GM23338 (cell line): Measurements from ENCODE around the gene SLIT1. TPM values are rescaled to one million over a fixed set of nuclear protein-coding genes. Genes with fewer than 3 reads are reported as not detected.

ENCODE experiments used
- ATAC-seq: fragments of 200-7000 bp; cut with Tn5 transposase; 3 replicates; pipeline ENCODE4 v1.9.1; 2020
- DNase-seq: peaks from one replicate; pipeline ENCODE4 v3.0.0-alpha.2; 2015; ENCODE audit warnings: low spot score
- H2AFZ ChIP-seq: fragments of 200-600 bp; sonication (generic); 2 replicates; pipeline ENCODE4 v1.8.0; 2016; ENCODE audit warnings: antibody characterized with exemption, mild to moderate bottlenecking, moderate library complexity
- H3F3A ChIP-seq: fragments of 200-600 bp; sonication (generic); replicated peaks from 2 replicates; pipeline ENCODE4 v1.8.0; 2017; ENCODE audit warnings: antibody characterized with exemption, mixed run types, low read depth
- H3K27ac ChIP-seq: fragments of 200-600 bp; sonication (generic); 2 replicates; pipeline ENCODE4 v1.6.1; 2016; ENCODE audit warnings: low read depth
- H3K27me3 ChIP-seq: fragments of 200-600 bp; sonication (generic); 2 replicates; pipeline ENCODE4 v1.8.0; 2016; ENCODE audit warnings: mild to moderate bottlenecking, mixed run types, moderate library complexity; ENCODE audit not compliant: insufficient read depth
- H3K36me3 ChIP-seq: fragments of 200-600 bp; sonication (generic); 2 replicates; pipeline ENCODE4 v1.8.0; 2016; ENCODE audit warnings: mild to moderate bottlenecking; ENCODE audit not compliant: insufficient read depth
- H3K4me1 ChIP-seq: fragments of 200-600 bp; sonication (generic); 2 replicates; pipeline ENCODE4 v1.8.0; 2016; ENCODE audit warnings: mild to moderate bottlenecking, moderate library complexity; ENCODE audit not compliant: insufficient read depth
- H3K4me2 ChIP-seq: fragments of 200-600 bp; sonication (generic); 2 replicates; pipeline ENCODE4 v1.7.1; 2017; ENCODE audit warnings: mixed run types
- H3K4me3 ChIP-seq: fragments of 200-600 bp; sonication (generic); 2 replicates; pipeline ENCODE4 v1.6.1; 2016; ENCODE audit warnings: mixed run types
- H3K79me2 ChIP-seq: fragments of 200-600 bp; sonication (generic); replicated peaks from 2 replicates; pipeline ENCODE4 v1.8.0; 2017; ENCODE audit warnings: mild to moderate bottlenecking; ENCODE audit not compliant: insufficient read depth
- H3K9me2 ChIP-seq: fragments of 200-600 bp; sonication (generic); 2 replicates; pipeline ENCODE4 v1.8.0; 2017; ENCODE audit not compliant: insufficient read depth
- H4K20me1 ChIP-seq: fragments of 200-600 bp; sonication (generic); replicated peaks from 2 replicates; pipeline ENCODE4 v1.8.0; 2017; ENCODE audit warnings: mild to moderate bottlenecking; ENCODE audit not compliant: insufficient read depth
- H3K27ac Mint-ChIP-seq: 2 replicates; pipeline ENCODE4 v1.8.0; 2020; ENCODE audit warnings: inconsistent platforms, mild to moderate bottlenecking, moderate library complexity, mixed read lengths
- H3K27me3 Mint-ChIP-seq: 3 replicates; pipeline ENCODE4 v1.8.0; 2022; ENCODE audit warnings: low read depth, mild to moderate bottlenecking, moderate library complexity, mixed read lengths, inconsistent platforms; ENCODE audit not compliant: insufficient read depth, poor library complexity
- H3K36me3 Mint-ChIP-seq: 3 replicates; pipeline ENCODE4 v1.8.0; 2021; ENCODE audit warnings: low read depth, mild to moderate bottlenecking, inconsistent platforms, moderate library complexity, mixed read lengths
- H3K4me1 Mint-ChIP-seq: 3 replicates; pipeline ENCODE4 v1.8.0; 2020; ENCODE audit warnings: mild to moderate bottlenecking, inconsistent platforms, mixed read lengths
- H3K4me3 Mint-ChIP-seq: 3 replicates; pipeline ENCODE4 v1.8.0; 2021; ENCODE audit warnings: moderate library complexity, mild to moderate bottlenecking, inconsistent platforms, mixed read lengths
- H3K9me3 Mint-ChIP-seq: 3 replicates; pipeline ENCODE4 v1.8.0; 2020; ENCODE audit warnings: moderate library complexity, mild to moderate bottlenecking, inconsistent platforms, mixed read lengths
- ETS1 ChIP-seq: IDR thresholded peaks from 2 replicates; pipeline ENCODE4 v1.6.1; 2016; ENCODE audit warnings: antibody characterized with exemption
- EZH2 ChIP-seq: fragments of 200-600 bp; sonication (generic); IDR thresholded peaks from one replicate; pipeline ENCODE4 v1.8.0; 2017; ENCODE audit warnings: antibody characterized with exemption, mild to moderate bottlenecking, low read depth; ENCODE audit not compliant: unreplicated experiment
- NANOG ChIP-seq: IDR thresholded peaks from 2 replicates; pipeline ENCODE4 v1.6.1; 2016; ENCODE audit warnings: antibody characterized with exemption, borderline replicate concordance
- POLR2AphosphoS5 ChIP-seq: IDR thresholded peaks from 2 replicates; pipeline ENCODE4 v1.6.1; 2016; ENCODE audit warnings: antibody characterized with exemption, low read depth
- STAT1 ChIP-seq: IDR thresholded peaks from one replicate; pipeline ENCODE4 v1.6.1; 2016; ENCODE audit warnings: antibody characterized with exemption; ENCODE audit not compliant: unreplicated experiment
- ZNF114 ChIP-seq: fragments of 250-450 bp; sonication (Bioruptor Pico); IDR thresholded peaks from 2 replicates; pipeline ENCODE4 v1.5.0; 2020; ENCODE audit warnings: mild to moderate bottlenecking, moderate library complexity
- ZNF331 ChIP-seq: fragments of 250-450 bp; sonication (Bioruptor Pico); IDR thresholded peaks from 2 replicates; pipeline ENCODE4 v1.5.0; 2020; ENCODE audit warnings: low read depth, mild to moderate bottlenecking, moderate library complexity
- polyA plus RNA-seq: library from polyadenylated mRNA; unstranded; fragments of >200 nt; fragmentation: Nextera tagmentation; extraction: Ambion mirVana; gene quantifications from 2 replicates; pipeline ENCODE4 v1.2.1, GENCODE V29; 2016
- total RNA-seq: library from RNA; depleted of rRNA; stranded (reverse); fragments of >200 nt; shearing (Covaris generic); gene quantifications from 2 replicates; pipeline ENCODE4 v1.2.3, GENCODE V29; 2014
- TF ChIP-seq, protein P1 (sequence below): fragments of 250-450 bp; sonication (Bioruptor Pico); IDR thresholded peaks from 2 replicates; pipeline ENCODE4 v1.5.0; 2020; ENCODE audit warnings: mild to moderate bottlenecking, moderate library complexity

SLIT1 gene
- total and polyA plus RNA-seq, 2 experiments from 2014 or later, result 0.76 to 1.7 TPM

DNA sequence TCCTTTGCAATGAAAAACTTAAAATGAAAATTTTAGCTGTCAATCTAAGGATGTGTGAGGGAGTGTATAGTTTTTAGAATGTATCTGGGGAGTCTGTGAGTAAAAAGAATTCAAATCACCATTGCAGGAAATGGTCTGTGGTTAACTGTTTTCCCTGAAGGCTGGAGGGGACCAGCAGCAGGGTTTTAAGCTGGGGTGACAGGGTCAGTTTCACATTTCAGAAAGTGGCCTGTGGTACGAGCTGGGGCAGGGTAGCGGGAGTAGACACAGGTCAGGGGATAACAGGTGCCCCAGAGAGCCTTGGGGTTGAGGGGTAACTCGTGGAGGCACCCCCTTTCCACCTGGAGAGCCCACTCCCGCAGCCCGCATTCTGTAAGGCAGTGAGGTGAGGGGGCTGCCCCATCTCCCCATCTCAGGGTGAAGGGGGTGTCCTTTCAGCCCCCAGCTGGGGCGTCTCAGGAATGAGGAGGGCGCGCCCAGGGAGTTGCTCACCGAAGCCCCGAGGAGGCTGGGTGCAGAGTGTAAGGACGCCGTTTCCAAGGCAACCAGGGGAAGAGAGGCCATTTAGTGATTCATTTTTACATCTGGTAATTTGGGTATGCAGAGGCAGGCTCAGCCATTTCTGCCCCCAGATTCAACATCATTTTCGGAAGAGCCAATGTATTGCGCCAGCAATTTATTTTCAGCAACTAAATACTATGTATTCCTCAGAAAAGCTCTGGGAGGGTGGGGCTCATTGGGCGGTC is 168.9 kb downstream of the SLIT1 start:
- H3K27me3 ChIP-seq, result no peaks in the 10 kb centered on the region
- H3K9me2 ChIP-seq, result no peaks in the 10 kb centered on the region
- H3K4me1 Mint-ChIP-seq, result peaks cover 13% of the 10 kb centered on the region
- H3K27ac ChIP-seq, result no peak overlapping the region
- H3K36me3 ChIP-seq, result no peaks in the 10 kb centered on the region
- DNase-seq (peak; percentile 27), ATAC-seq (no peak)
- no peaks in the 10 kb centered on the region for H3F3A ChIP-seq
- no peak for TF ChIP-seq STAT1
- no peak for TF ChIP-seq ETS1
- TF ChIP-seq POLR2AphosphoS5, result no peak
- TF ChIP-seq, protein P1, sequence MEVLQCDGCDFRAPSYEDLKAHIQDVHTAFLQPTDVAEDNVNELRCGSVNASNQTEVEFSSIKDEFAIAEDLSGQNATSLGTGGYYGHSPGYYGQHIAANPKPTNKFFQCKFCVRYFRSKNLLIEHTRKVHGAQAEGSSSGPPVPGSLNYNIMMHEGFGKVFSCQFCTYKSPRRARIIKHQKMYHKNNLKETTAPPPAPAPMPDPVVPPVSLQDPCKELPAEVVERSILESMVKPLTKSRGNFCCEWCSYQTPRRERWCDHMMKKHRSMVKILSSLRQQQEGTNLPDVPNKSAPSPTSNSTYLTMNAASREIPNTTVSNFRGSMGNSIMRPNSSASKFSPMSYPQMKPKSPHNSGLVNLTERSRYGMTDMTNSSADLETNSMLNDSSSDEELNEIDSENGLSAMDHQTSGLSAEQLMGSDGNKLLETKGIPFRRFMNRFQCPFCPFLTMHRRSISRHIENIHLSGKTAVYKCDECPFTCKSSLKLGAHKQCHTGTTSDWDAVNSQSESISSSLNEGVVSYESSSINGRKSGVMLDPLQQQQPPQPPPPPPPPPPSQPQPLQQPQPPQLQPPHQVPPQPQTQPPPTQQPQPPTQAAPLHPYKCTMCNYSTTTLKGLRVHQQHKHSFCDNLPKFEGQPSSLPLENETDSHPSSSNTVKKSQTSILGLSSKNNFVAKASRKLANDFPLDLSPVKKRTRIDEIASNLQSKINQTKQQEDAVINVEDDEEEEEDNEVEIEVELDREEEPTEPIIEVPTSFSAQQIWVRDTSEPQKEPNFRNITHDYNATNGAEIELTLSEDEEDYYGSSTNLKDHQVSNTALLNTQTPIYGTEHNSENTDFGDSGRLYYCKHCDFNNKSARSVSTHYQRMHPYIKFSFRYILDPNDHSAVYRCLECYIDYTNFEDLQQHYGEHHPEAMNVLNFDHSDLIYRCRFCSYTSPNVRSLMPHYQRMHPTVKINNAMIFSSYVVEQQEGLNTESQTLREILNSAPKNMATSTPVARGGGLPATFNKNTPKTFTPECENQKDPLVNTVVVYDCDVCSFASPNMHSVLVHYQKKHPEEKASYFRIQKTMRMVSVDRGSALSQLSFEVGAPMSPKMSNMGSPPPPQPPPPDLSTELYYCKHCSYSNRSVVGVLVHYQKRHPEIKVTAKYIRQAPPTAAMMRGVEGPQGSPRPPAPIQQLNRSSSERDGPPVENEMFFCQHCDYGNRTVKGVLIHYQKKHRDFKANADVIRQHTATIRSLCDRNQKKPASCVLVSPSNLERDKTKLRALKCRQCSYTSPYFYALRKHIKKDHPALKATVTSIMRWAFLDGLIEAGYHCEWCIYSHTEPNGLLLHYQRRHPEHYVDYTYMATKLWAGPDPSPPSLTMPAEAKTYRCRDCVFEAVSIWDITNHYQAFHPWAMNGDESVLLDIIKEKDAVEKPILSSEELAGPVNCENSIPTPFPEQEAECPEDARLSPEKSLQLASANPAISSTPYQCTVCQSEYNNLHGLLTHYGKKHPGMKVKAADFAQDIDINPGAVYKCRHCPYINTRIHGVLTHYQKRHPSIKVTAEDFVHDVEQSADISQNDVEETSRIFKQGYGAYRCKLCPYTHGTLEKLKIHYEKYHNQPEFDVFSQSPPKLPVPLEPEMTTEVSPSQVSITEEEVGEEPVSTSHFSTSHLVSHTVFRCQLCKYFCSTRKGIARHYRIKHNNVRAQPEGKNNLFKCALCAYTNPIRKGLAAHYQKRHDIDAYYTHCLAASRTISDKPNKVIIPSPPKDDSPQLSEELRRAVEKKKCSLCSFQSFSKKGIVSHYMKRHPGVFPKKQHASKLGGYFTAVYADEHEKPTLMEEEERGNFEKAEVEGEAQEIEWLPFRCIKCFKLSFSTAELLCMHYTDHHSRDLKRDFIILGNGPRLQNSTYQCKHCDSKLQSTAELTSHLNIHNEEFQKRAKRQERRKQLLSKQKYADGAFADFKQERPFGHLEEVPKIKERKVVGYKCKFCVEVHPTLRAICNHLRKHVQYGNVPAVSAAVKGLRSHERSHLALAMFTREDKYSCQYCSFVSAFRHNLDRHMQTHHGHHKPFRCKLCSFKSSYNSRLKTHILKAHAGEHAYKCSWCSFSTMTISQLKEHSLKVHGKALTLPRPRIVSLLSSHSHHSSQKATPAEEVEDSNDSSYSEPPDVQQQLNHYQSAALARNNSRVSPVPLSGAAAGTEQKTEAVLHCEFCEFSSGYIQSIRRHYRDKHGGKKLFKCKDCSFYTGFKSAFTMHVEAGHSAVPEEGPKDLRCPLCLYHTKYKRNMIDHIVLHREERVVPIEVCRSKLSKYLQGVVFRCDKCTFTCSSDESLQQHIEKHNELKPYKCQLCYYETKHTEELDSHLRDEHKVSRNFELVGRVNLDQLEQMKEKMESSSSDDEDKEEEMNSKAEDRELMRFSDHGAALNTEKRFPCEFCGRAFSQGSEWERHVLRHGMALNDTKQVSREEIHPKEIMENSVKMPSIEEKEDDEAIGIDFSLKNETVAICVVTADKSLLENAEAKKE, result no peak
- TF ChIP-seq EZH2, result no peak
- TF ChIP-seq ZNF331 (CRISPR knock-in tag), result no peak
- TF ChIP-seq ZNF114, result no peak
- TF ChIP-seq NANOG, result no peak
- no peak overlapping the region for H3K4me2 ChIP-seq
- H3K4me3 Mint-ChIP-seq, result no peak overlapping the region
- no peak overlapping the region for H3K4me3 ChIP-seq
- H2AFZ ChIP-seq, result no peak overlapping the region
- H3K79me2 ChIP-seq, result no peaks in the 10 kb centered on the region
- no peaks in the 10 kb centered on the region for H3K9me3 Mint-ChIP-seq
- no peaks in the 10 kb centered on the region; the same call in 2 of the 3 replicates for H3K36me3 Mint-ChIP-seq
- H4K20me1 ChIP-seq, result no peaks in the 10 kb centered on the region
- H3K4me1 ChIP-seq, result no peaks in the 10 kb centered on the region
- H3K27ac Mint-ChIP-seq, result peak overlapping the region; percentile 56; the same call in 1 of the 2 replicates
- peaks cover 15% of the 10 kb centered on the region for H3K27me3 Mint-ChIP-seq
